NB4 (cell line): ENCODE data around the gene CEBPE.

Experiments used
- DNase-seq: peaks from one replicate; pipeline ENCODE4 v3.0.0; 2010; ENCODE audit warnings: low read depth
- H3K4me3 ChIP-seq: one replicate; pipeline ENCODE4 v1.5.1; 2011; ENCODE audit warnings: mild to moderate bottlenecking, low read depth, low read length, moderate library complexity
- CTCF ChIP-seq: IDR thresholded peaks from one replicate; pipeline ENCODE4 v1.5.1; 2012; ENCODE audit warnings: low read depth, low read length
- MYC ChIP-seq: IDR thresholded peaks from 2 replicates; pipeline ENCODE4 v1.6.1; 2011; ENCODE audit warnings: low read depth, low read length
- POLR2A ChIP-seq: IDR thresholded peaks from 2 replicates; pipeline ENCODE4 v1.6.1; 2011; ENCODE audit warnings: mild to moderate bottlenecking; ENCODE audit not compliant: insufficient read length; ENCODE audit errors: extremely low read depth
- TF ChIP-seq, protein P1 (sequence below): IDR thresholded peaks from 2 replicates; pipeline ENCODE4 v1.6.1; 2011; ENCODE audit warnings: low read depth, low read length

Gene CEBPE

GRCh38 chr14:23132970-23133369, 13.9 kb upstream of the CEBPE start:
- no peak for DNase-seq
- TF ChIP-seq POLR2A = no peak
- no peak overlapping the region for H3K4me3 ChIP-seq

DNA sequence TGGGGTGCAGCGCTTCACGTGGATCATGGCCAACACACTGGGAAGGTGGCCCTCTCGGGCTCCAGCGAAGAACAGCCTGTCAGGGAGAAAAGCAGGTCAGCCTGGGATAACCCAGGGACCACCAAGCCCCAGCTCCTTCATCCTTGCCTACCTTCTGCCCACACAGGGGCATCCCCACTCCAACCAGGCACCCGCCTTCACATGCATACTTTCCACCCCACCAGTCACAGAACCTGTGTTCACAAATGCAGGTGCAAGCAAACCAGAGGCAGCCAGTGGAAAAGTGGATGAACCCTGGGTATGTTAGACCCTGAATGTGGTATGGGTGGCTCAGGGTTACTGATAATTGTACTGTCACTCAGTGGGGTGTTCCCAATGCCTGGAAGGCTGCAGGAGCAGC, 12.4 kb upstream of the CEBPE start:
- TF ChIP-seq CTCF (no peak), MYC (no peak), POLR2A (no peak)
- TF ChIP-seq, protein P1, sequence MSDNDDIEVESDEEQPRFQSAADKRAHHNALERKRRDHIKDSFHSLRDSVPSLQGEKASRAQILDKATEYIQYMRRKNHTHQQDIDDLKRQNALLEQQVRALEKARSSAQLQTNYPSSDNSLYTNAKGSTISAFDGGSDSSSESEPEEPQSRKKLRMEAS = no peak
- DNase-seq = no peak
- H3K4me3 ChIP-seq = no peak overlapping the region

DNA sequence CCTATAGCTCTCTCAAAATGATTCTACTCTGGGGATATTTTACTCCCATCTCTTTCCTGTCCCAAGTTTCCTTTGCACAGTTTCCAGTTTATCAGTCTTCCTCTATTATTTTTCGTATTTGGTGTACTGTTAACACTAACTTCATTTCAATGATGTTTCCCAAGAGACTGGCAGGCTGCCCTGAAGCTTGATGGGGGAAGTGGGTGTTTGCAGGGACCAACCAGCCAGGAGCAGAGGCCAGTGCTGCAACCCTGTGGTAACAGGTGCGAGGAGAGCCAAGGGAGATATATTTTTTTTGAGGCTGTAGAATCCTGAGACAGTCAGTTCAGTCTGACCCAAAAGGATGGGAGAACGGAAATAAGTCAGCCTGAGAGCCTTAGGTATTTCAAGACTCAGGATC, 11.8 kb upstream of the CEBPE start:
- peak; percentile 57 for DNase-seq
- TF ChIP-seq CTCF (no peak), POLR2A (no peak), MYC (no peak)
- TF ChIP-seq, protein P1 = no peak
- H3K4me3 ChIP-seq = no peak overlapping the region

GRCh38 chr14:23129759-23130316, 10.8 kb upstream of the CEBPE start:
- no peak for DNase-seq
- H3K4me3 ChIP-seq = no peak overlapping the region
- no peak for TF ChIP-seq MYC
- TF ChIP-seq, protein P1 = no peak
- no peak for TF ChIP-seq CTCF
- TF ChIP-seq POLR2A = no peak

- no peak overlapping the region for H3K4me3 ChIP-seq
- peak; percentile 14 for DNase-seq
- TF ChIP-seq POLR2A (no peak), CTCF (no peak), MYC (no peak)
- TF ChIP-seq, protein P1 = no peak
Observed at GRCh38 chr14:23128969-23129758, 10.1 kb upstream of the CEBPE start.

DNA sequence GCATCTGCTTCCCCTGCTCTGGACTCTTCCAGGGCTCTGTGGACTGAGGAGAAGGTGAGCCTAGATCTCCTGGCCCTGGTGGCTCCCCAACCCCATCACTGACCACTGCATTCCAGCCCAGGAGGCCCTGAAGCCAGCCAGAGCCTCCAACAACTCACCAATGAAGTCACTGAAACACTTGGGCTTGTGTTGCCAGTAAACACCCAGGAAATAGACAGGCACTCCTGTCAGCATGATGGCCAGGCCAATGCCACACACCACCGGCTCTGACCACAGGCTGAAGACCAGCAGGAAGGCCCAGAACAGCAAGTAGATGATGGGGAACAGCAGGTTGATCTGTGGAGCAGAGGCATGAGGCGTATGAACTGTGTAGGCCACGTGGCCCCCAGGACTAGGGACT, 8.8 kb upstream of the CEBPE start:
- DNase-seq = no peak
- TF ChIP-seq, protein P1 = no peak
- TF ChIP-seq POLR2A (no peak), CTCF (no peak), MYC (no peak)
- H3K4me3 ChIP-seq = no peak overlapping the region
